Sigmoid colon (tissue), 7 donors: ENCODE results near the gene ZRSR2. TPM values are rescaled to one million over a fixed set of nuclear protein-coding genes. Genes with fewer than 3 reads are reported as not detected.
A peak's percentile ranks its signal among the peaks of the same experiment; 100 is the strongest.

ENCODE experiments used
- DNase-seq: peaks from one replicate; pipeline ENCODE4 v3.0.0-alpha.2; 2019
- H3K27ac ChIP-seq, 4 donors: fragments of 200-600 bp; sonication (generic); one replicate each; pipeline ENCODE4 v1.5.1; 2016 to 2019; ENCODE audit warnings: mild to moderate bottlenecking in 1 of 4
- H3K27me3 ChIP-seq, 3 donors: fragments of 200-600 bp; sonication (generic); one replicate each; pipeline ENCODE4 v1.5.1; 2019; ENCODE audit warnings: mild to moderate bottlenecking in 1 of 3
- H3K36me3 ChIP-seq, 4 donors: fragments of 200-600 bp; sonication (generic); one replicate each; pipeline ENCODE4 v1.5.1; 2016 to 2019
- H3K4me1 ChIP-seq, 4 donors: fragments of 200-600 bp; sonication (generic); one replicate each; pipeline ENCODE4 v1.5.1; 2017 to 2019
- H3K4me3 ChIP-seq, 4 donors: fragments of 200-600 bp; sonication (generic); one replicate each; pipeline ENCODE4 v1.5.1; 2017 to 2019; ENCODE audit warnings: mild to moderate bottlenecking in 2 of 4, moderate library complexity in 1 of 4
- H3K9me3 ChIP-seq, 4 donors: fragments of 200-600 bp in 3 of 4; sonication (generic) in 3 of 4; one replicate each; pipeline versions ENCODE4 v1.5.1 to v1.6.1; 2013 to 2019
- CTCF ChIP-seq, 4 experiments: fragments of 450-650 bp in 3 of 4; fragments of 200-600 bp in 1 of 4; IDR thresholded peaks; one replicate each; pipeline ENCODE4 v1.5.1; 2016 to 2019; ENCODE audit warnings: antibody characterized with exemption in 4 of 4, mild to moderate bottlenecking in 3 of 4, moderate library complexity in 2 of 4
- EP300 ChIP-seq, 4 donors: sonication (generic); formaldehyde crosslinking; IDR thresholded peaks; one replicate each; pipeline ENCODE4 v1.6.1; 2017; ENCODE audit warnings: antibody characterized with exemption in 4 of 4
- POLR2A ChIP-seq, 2 donors: fragments of 450-650 bp; IDR thresholded peaks; one replicate each; pipeline ENCODE4 v1.6.1; 2016; ENCODE audit warnings: antibody characterized with exemption in 2 of 2, mild to moderate bottlenecking in 2 of 2, moderate library complexity in 2 of 2
- POLR2AphosphoS5 ChIP-seq, 4 donors: sonication (generic); formaldehyde crosslinking; IDR thresholded peaks; one replicate each; pipeline ENCODE4 v1.6.1; 2017; ENCODE audit warnings: antibody characterized with exemption in 4 of 4
- WGBS, 2 donors: extraction: QIAGEN DNeasy Blood & Tissue Kit; methylation state at CpG; one replicate each; pipeline ENCODE4 v1.1.7; 2013; 5-methylcytosine and 5-hydroxymethylcytosine counted together
- intact Hi-C: fragments of 100-400 bp; cut with DNase I; formaldehyde crosslinking; loops from one replicate; pipeline ENCODE4 v1.15.1; 2023
- polyA plus RNA-seq, 3 donors: library from polyadenylated mRNA; stranded (reverse); fragments of 200-250 nt; gene quantifications; one replicate each; pipeline ENCODE4 v1.2.3, GENCODE V29; 2013
- total RNA-seq, 4 donors: library from RNA; depleted of rRNA; stranded (reverse); fragments of >200 nt; gene quantifications; one replicate each; pipeline ENCODE4 v1.1.0, GENCODE V29; 2016
- donor health status: healthy with polysubstance abuse.
- donor health status: Bipolar disorder and iron deficiency.
- donor health status: healthy.

Gene ZRSR2
- total and polyA plus RNA-seq, 7 donors = 6.8 to 15.6 (median 12.6) TPM

GRCh38 chrX:15785176-15785750 is 5.0 kb upstream of the ZRSR2 start:
- Histone ChIP-seq H3K36me3 (peaks cover 0 to 5% (median 0%) of the 10 kb centered on the region in 4 donors), H3K4me3 (no peak overlapping the region), H3K27ac (no peak overlapping the region), H3K9me3 (no peaks in the 10 kb centered on the region), H3K27me3 (no peaks in the 10 kb centered on the region), H3K4me1 (peaks cover 0 to 8% (median 0%) of the 10 kb centered on the region in 4 donors)
- DNase-seq = no peak
- 89 to 94% methylated on average over 3 of the region's 3 CpGs for WGBS, 2 donors
- intact Hi-C loops = no loop called here
- TF ChIP-seq CTCF (IDR thresholded peaks at IDR 0.05) (no peak), EP300 (IDR thresholded peaks at IDR 0.05) (no peak), POLR2AphosphoS5 (IDR thresholded peaks at IDR 0.05) (no peak), POLR2A (IDR thresholded peaks at IDR 0.05) (no peak)

- no peak overlapping the region for H3K4me3 ChIP-seq
- intact Hi-C loops = no loop called here
- H3K4me1 ChIP-seq = peaks cover 0 to 19% (median under 1%) of the 10 kb centered on the region in 4 donors
- no peaks in the 10 kb centered on the region for H3K27me3 ChIP-seq
- WGBS, 2 donors = 81 to 86% methylated on average over 3 of the region's 3 CpGs
- H3K27ac ChIP-seq = no peak overlapping the region
- H3K36me3 ChIP-seq = no peaks in the 10 kb centered on the region
- no peak for TF ChIP-seq EP300 (IDR thresholded peaks at IDR 0.05)
- no peak for TF ChIP-seq CTCF (IDR thresholded peaks at IDR 0.05)
- TF ChIP-seq POLR2A (IDR thresholded peaks at IDR 0.05) = no peak
- no peak for TF ChIP-seq POLR2AphosphoS5 (IDR thresholded peaks at IDR 0.05)
- no peaks in the 10 kb centered on the region for H3K9me3 ChIP-seq
- DNase-seq = no peak
Measured at GRCh38 chrX:15786915-15787314, 3.4 kb upstream of the ZRSR2 start.

- 0 to 1% methylated on average over 15 of the region's 15 CpGs for WGBS, 2 donors
- intact Hi-C loops = loop anchor here (1.0 kb wide), 3 partner anchors 54 to 104 kb away; no protein-coding TSS in a partner anchor
Measured at GRCh38 chrX:15790769-15791290, 546 bp downstream of the ZRSR2 start.

GRCh38 chrX:15797707-15798106 is 7.4 kb downstream of the ZRSR2 start:
- peaks cover 0 to 11% (median 5%) of the 10 kb centered on the region in 4 donors for H3K36me3 ChIP-seq
- intact Hi-C loops = no loop called here
- TF ChIP-seq POLR2A (IDR thresholded peaks at IDR 0.05) (no peak), POLR2AphosphoS5 (IDR thresholded peaks at IDR 0.05) (no peak), CTCF (IDR thresholded peaks at IDR 0.05) (no peak), EP300 (IDR thresholded peaks at IDR 0.05) (no peak)
- DNase-seq = no peak
- WGBS, 2 donors = 71 to 94% methylated on average over 4 of the region's 4 CpGs
- no peaks in the 10 kb centered on the region for H3K9me3 ChIP-seq
- H3K4me3 ChIP-seq = no peak overlapping the region
- H3K4me1 ChIP-seq = no peaks in the 10 kb centered on the region
- H3K27me3 ChIP-seq = no peaks in the 10 kb centered on the region
- H3K27ac ChIP-seq = no peak overlapping the region

More at GRCh38 chrX:15790769-15791290, 546 bp downstream of the ZRSR2 start:
- Histone ChIP-seq H3K36me3 (no peaks in the 10 kb centered on the region), H3K27ac (peak overlapping the region; percentile 80 to 90 (median 84)), H3K4me1 (peaks cover 0 to 23% (median 4%) of the 10 kb centered on the region in 4 donors), H3K9me3 (no peaks in the 10 kb centered on the region), H3K4me3 (peak overlapping the region; percentile 59 to 88 (median 63)), H3K27me3 (no peaks in the 10 kb centered on the region)
- no peak for TF ChIP-seq EP300 (IDR thresholded peaks at IDR 0.05)
- TF ChIP-seq POLR2AphosphoS5 (IDR thresholded peaks at IDR 0.05) = no peak
- no peak for TF ChIP-seq POLR2A (IDR thresholded peaks at IDR 0.05)
- TF ChIP-seq CTCF (IDR thresholded peaks at IDR 0.05) = no peak
- no peak for DNase-seq
